NB4 (cell line): ENCODE data around the gene FUOM.

ENCODE experiments used
- POLR2A ChIP-seq: IDR thresholded peaks from 2 replicates; pipeline ENCODE4 v1.6.1; 2011; ENCODE audit warnings: mild to moderate bottlenecking; ENCODE audit not compliant: insufficient read length; ENCODE audit errors: extremely low read depth
- TF ChIP-seq, protein P1 (sequence below): IDR thresholded peaks from one replicate; pipeline ENCODE4 v1.5.1; 2012; ENCODE audit warnings: low read depth, low read length

DNA sequence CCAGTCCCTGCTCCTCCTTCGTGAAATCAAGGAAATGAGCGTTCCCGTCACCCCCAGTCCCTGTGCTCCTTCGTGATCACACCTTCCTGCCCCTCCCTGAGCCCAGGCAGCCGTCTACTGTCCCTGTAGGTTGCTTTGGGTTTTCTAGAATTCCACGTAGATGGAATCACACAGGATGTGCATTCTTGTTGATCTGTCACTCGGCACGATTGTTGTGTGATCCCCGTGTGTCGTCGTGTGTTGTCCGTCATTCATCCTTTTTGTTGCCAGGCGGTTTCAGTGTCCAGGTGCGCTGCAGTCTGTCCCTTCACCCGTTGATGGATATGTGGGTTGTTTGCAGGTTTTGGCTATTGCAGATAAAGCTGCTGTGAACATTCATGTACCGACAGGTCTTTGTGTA is 45.5 kb upstream of the FUOM start:
- TF ChIP-seq, protein P1, sequence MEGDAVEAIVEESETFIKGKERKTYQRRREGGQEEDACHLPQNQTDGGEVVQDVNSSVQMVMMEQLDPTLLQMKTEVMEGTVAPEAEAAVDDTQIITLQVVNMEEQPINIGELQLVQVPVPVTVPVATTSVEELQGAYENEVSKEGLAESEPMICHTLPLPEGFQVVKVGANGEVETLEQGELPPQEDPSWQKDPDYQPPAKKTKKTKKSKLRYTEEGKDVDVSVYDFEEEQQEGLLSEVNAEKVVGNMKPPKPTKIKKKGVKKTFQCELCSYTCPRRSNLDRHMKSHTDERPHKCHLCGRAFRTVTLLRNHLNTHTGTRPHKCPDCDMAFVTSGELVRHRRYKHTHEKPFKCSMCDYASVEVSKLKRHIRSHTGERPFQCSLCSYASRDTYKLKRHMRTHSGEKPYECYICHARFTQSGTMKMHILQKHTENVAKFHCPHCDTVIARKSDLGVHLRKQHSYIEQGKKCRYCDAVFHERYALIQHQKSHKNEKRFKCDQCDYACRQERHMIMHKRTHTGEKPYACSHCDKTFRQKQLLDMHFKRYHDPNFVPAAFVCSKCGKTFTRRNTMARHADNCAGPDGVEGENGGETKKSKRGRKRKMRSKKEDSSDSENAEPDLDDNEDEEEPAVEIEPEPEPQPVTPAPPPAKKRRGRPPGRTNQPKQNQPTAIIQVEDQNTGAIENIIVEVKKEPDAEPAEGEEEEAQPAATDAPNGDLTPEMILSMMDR, result no peak
- TF ChIP-seq POLR2A, result no peak
